ENCODE data around the gene PACC1. TPM values are rescaled to one million over a fixed set of nuclear protein-coding genes. Genes with fewer than 3 reads are reported as not detected.

PACC1 gene
- total RNA-seq, 1 experiment from 2014 or later = 37.5 TPM

- CTCF ChIA-PET = no interaction called here
- 0 out of 2 replicates have a peak, but pooled peaks cover 9% of the 10 kb centered on the region for H3K79me2 ChIP-seq (ENCODE audit: low read length)
- ATAC-seq (no peak), DNase-seq (peak; percentile 23)
- no peaks in the 10 kb centered on the region for H3K4me1 ChIP-seq (ENCODE audit: insufficient read depth, low read length)
- no peak overlapping the region for H2AFZ ChIP-seq (ENCODE audit: low read length)
- intact Hi-C loops (cut with micrococcal nuclease) = loop anchor here (5.0 kb wide), 1 partner anchor 231 kb away; no protein-coding TSS in a partner anchor
- H3F3A ChIP-seq (ENCODE audit: low read length, unreplicated experiment) = no peaks in the 10 kb centered on the region
- H3K27me3 ChIP-seq (ENCODE audit: low read length) = no peaks in the 10 kb centered on the region
- no peaks in the 10 kb centered on the region for H4K20me1 ChIP-seq (ENCODE audit: low read length)
- POLR2A ChIA-PET (ENCODE audit: unreplicated experiment) = interaction anchor here (0.6 kb wide), 1 partner anchor 34 kb away, joined by 5 read pairs; no protein-coding TSS in a partner anchor
- no peaks in the 10 kb centered on the region for H3K9me2 ChIP-seq (replicated peaks; ENCODE audit: low read length)
- BruUV-seq (replicated peaks) = no TSS peak
- no peak overlapping the region for H3K4me3 ChIP-seq (ENCODE audit: low read length)
- no peaks in the 10 kb centered on the region for H3K9me3 ChIP-seq (ENCODE audit: low read length)
- H3K27ac ChIP-seq (ENCODE audit: low read length) = no peak overlapping the region
- TF ChIP-seq EZH2phosphoT487 (IDR thresholded peaks at IDR 0.05; ENCODE audit: borderline replicate concordance, low read length) (no peak), CTCF (conservative IDR thresholded peaks at IDR 0.05; ENCODE audit: low read depth, low read length) (no peak), EZH2 (IDR thresholded peaks at IDR 0.05; ENCODE audit: low read length, unreplicated experiment) (no peak)
- no peak overlapping the region for H3K9ac ChIP-seq (ENCODE audit: low read length)
- no peaks in the 10 kb centered on the region for H3K36me3 ChIP-seq (ENCODE audit: low read depth, low read length)
- no peak overlapping the region for H3K4me2 ChIP-seq (ENCODE audit: low read length)
Measured at GRCh38 chr1:212317916-212318315, 96.8 kb downstream of the PACC1 start.

GRCh38 chr1:212315907-212316306, 98.8 kb downstream of the PACC1 start:
- Histone ChIP-seq H3K9ac (ENCODE audit: low read length) (no peak overlapping the region), H3K27ac (ENCODE audit: low read length) (no peak overlapping the region), H3K79me2 (ENCODE audit: low read length) (0 out of 2 replicates have a peak, but pooled peaks cover 10% of the 10 kb centered on the region), H3K9me2 (replicated peaks; ENCODE audit: low read length) (no peaks in the 10 kb centered on the region), H3K4me1 (ENCODE audit: insufficient read depth, low read length) (no peaks in the 10 kb centered on the region), H3K27me3 (ENCODE audit: low read length) (no peaks in the 10 kb centered on the region), H3K4me3 (ENCODE audit: low read length) (no peak overlapping the region), H3F3A (ENCODE audit: low read length, unreplicated experiment) (no peaks in the 10 kb centered on the region), H3K9me3 (ENCODE audit: low read length) (no peaks in the 10 kb centered on the region), H2AFZ (ENCODE audit: low read length) (no peak overlapping the region), H4K20me1 (ENCODE audit: low read length) (no peaks in the 10 kb centered on the region), H3K4me2 (ENCODE audit: low read length) (no peak overlapping the region), H3K36me3 (ENCODE audit: low read depth, low read length) (no peaks in the 10 kb centered on the region)
- POLR2A ChIA-PET (ENCODE audit: unreplicated experiment) = no interaction called here
- intact Hi-C loops (cut with micrococcal nuclease) = loop anchor here (1.0 to 5.0 kb wide), 3 partner anchors 23 to 246 kb away; no protein-coding TSS in a partner anchor
- CTCF ChIA-PET = interaction anchor here (0.5 to 1.0 kb wide), 4 partner anchors 22 to 252 kb away, joined by 4 to 10 read pairs (median 4); no protein-coding TSS in a partner anchor
- ATAC-seq (peak; percentile 87), DNase-seq (peak; percentile 65)
- TF ChIP-seq EZH2phosphoT487 (IDR thresholded peaks at IDR 0.05; ENCODE audit: borderline replicate concordance, low read length) (no peak), CTCF (conservative IDR thresholded peaks at IDR 0.05; ENCODE audit: low read depth, low read length) (peak; percentile 90)
- no TSS peak for BruUV-seq (replicated peaks)

GRCh38 chr1:212315184-212315583, 99.5 kb downstream of the PACC1 start:
- DNase-seq (no peak), ATAC-seq (no peak)
- TF ChIP-seq EZH2 (IDR thresholded peaks at IDR 0.05; ENCODE audit: low read length, unreplicated experiment) (no peak), CTCF (conservative IDR thresholded peaks at IDR 0.05; ENCODE audit: low read depth, low read length) (no peak), EZH2phosphoT487 (IDR thresholded peaks at IDR 0.05; ENCODE audit: borderline replicate concordance, low read length) (no peak)
- no peak overlapping the region for H3K9ac ChIP-seq (ENCODE audit: low read length)
- intact Hi-C loops (cut with micrococcal nuclease) = loop anchor here (2.0 to 5.0 kb wide), 2 partner anchors 22 to 228 kb away; no protein-coding TSS in a partner anchor
- no peak overlapping the region for H3K4me2 ChIP-seq (ENCODE audit: low read length)
- ChIA-PET CTCF (no interaction called here), POLR2A (ENCODE audit: unreplicated experiment) (no interaction called here)
- 0 out of 2 replicates have a peak, but pooled peaks cover 16% of the 10 kb centered on the region for H3K79me2 ChIP-seq (ENCODE audit: low read length)
- H4K20me1 ChIP-seq (ENCODE audit: low read length) = no peaks in the 10 kb centered on the region
- H3K4me3 ChIP-seq (ENCODE audit: low read length) = no peak overlapping the region
- no peaks in the 10 kb centered on the region for H3K4me1 ChIP-seq (ENCODE audit: insufficient read depth, low read length)
- H3K9me3 ChIP-seq (ENCODE audit: low read length) = no peaks in the 10 kb centered on the region
- H3F3A ChIP-seq (ENCODE audit: low read length, unreplicated experiment) = no peaks in the 10 kb centered on the region
- no TSS peak for BruUV-seq (replicated peaks)
- H2AFZ ChIP-seq (ENCODE audit: low read length) = no peak overlapping the region
- no peaks in the 10 kb centered on the region for H3K9me2 ChIP-seq (replicated peaks; ENCODE audit: low read length)
- H3K27me3 ChIP-seq (ENCODE audit: low read length) = no peaks in the 10 kb centered on the region
- H3K36me3 ChIP-seq (ENCODE audit: low read depth, low read length) = no peaks in the 10 kb centered on the region
- no peak overlapping the region for H3K27ac ChIP-seq (ENCODE audit: low read length)
